Lower lobe of right lung (tissue), 2 donors: ENCODE results near the gene C3orf20. TPM values are rescaled to one million over a fixed set of nuclear protein-coding genes. Genes with fewer than 3 reads are reported as not detected.

Source experiments
- ATAC-seq, 2 donors: fragments of 200-7000 bp; cut with Tn5 transposase; one replicate each; pipeline ENCODE4 v1.9.1; 2020 to 2022; ENCODE audit warnings: mild to moderate bottlenecking in 2 of 2, moderate library complexity in 2 of 2
- DNase-seq: peaks from one replicate; pipeline ENCODE4 v3.0.0-alpha.2; 2020
- H3K27ac ChIP-seq: fragments of 200-600 bp; one replicate; pipeline ENCODE4 v1.8.0; 2022
- H3K27me3 ChIP-seq: fragments of 200-600 bp; one replicate; pipeline ENCODE4 v1.8.0; 2022; ENCODE audit warnings: low read depth
- H3K36me3 ChIP-seq: fragments of 200-600 bp; one replicate; pipeline ENCODE4 v1.8.0; 2022; ENCODE audit warnings: mild to moderate bottlenecking
- H3K4me1 ChIP-seq: fragments of 200-600 bp; one replicate; pipeline ENCODE4 v1.8.0; 2022
- H3K4me3 ChIP-seq: fragments of 200-600 bp; one replicate; pipeline ENCODE4 v1.8.0; 2022; ENCODE audit warnings: mild to moderate bottlenecking
- H3K9me3 ChIP-seq: fragments of 200-600 bp; one replicate; pipeline ENCODE4 v1.8.0; 2022
- CTCF ChIP-seq: fragments of 200-600 bp; IDR thresholded peaks from one replicate; pipeline ENCODE4 v1.8.0; 2022; ENCODE audit warnings: antibody characterized with exemption, mild to moderate bottlenecking
- intact Hi-C: fragments of 100-400 bp; cut with DNase I; formaldehyde crosslinking; loops from one replicate; pipeline ENCODE4 v1.11.0; 2022
- total RNA-seq: library from RNA; stranded (reverse); fragmentation: NEBNext Ultra II Directional; extraction: Animal tissue kit (Norgen Biotek cat#: 25700); gene quantifications from one replicate; pipeline ENCODE4 v1.2.1, GENCODE V29; 2021
- donor health status: DM: no; HTN: yes; CAD: no; lungs with severe emphysema.

C3orf20 gene
- total RNA-seq, 1 donor from 2014 or later = not detected

GRCh38 chr3:14716591-14716990 is 41.6 kb downstream of the C3orf20 start:
- no peaks in the 10 kb centered on the region for H3K4me1 ChIP-seq
- ATAC-seq = no peak
- H3K4me3 ChIP-seq = no peak overlapping the region
- H3K27ac ChIP-seq = no peak overlapping the region
- H3K9me3 ChIP-seq = peaks cover 17% of the 10 kb centered on the region
- intact Hi-C loops = no loop called here
- TF ChIP-seq CTCF = no peak
- no peaks in the 10 kb centered on the region for H3K36me3 ChIP-seq
- DNase-seq = no peak
- H3K27me3 ChIP-seq = no peaks in the 10 kb centered on the region

GRCh38 chr3:14717307-14717706 is 42.4 kb downstream of the C3orf20 start:
- Histone ChIP-seq H3K27ac (no peak overlapping the region), H3K4me3 (no peak overlapping the region), H3K4me1 (no peaks in the 10 kb centered on the region), H3K9me3 (peaks cover 15% of the 10 kb centered on the region), H3K36me3 (no peaks in the 10 kb centered on the region), H3K27me3 (no peaks in the 10 kb centered on the region)
- intact Hi-C loops = no loop called here
- no peak for TF ChIP-seq CTCF
- no peak for DNase-seq
- ATAC-seq = no peak

GRCh38 chr3:14718539-14718938 is 43.6 kb downstream of the C3orf20 start:
- Histone ChIP-seq H3K4me3 (no peak overlapping the region), H3K9me3 (peaks cover 2% of the 10 kb centered on the region), H3K36me3 (no peaks in the 10 kb centered on the region), H3K27ac (no peak overlapping the region), H3K4me1 (no peaks in the 10 kb centered on the region), H3K27me3 (no peaks in the 10 kb centered on the region)
- no peak for DNase-seq
- ATAC-seq = no peak
- no peak for TF ChIP-seq CTCF
- intact Hi-C loops = no loop called here

- ATAC-seq = no peak
These were observed 44.1 kb downstream of the C3orf20 start for GRCh38 chr3:14719006-14719405.

GRCh38 chr3:14721126-14721864 is 46.4 kb downstream of the C3orf20 start:
- H3K4me3 ChIP-seq = no peak overlapping the region
- no peak for ATAC-seq

More at GRCh38 chr3:14719006-14719405, 44.1 kb downstream of the C3orf20 start:
- no peak overlapping the region for H3K27ac ChIP-seq
- H3K27me3 ChIP-seq = no peaks in the 10 kb centered on the region
- H3K9me3 ChIP-seq = no peaks in the 10 kb centered on the region
- intact Hi-C loops = no loop called here
- no peak for TF ChIP-seq CTCF
- no peak overlapping the region for H3K4me3 ChIP-seq
- no peak for DNase-seq
- H3K36me3 ChIP-seq = no peaks in the 10 kb centered on the region
- H3K4me1 ChIP-seq = no peaks in the 10 kb centered on the region

More at GRCh38 chr3:14721126-14721864, 46.4 kb downstream of the C3orf20 start:
- no peaks in the 10 kb centered on the region for H3K9me3 ChIP-seq
- H3K27me3 ChIP-seq = no peaks in the 10 kb centered on the region
- no peaks in the 10 kb centered on the region for H3K36me3 ChIP-seq
- intact Hi-C loops = no loop called here
- no peak overlapping the region for H3K27ac ChIP-seq
- peaks cover 7% of the 10 kb centered on the region for H3K4me1 ChIP-seq
- no peak for DNase-seq
- no peak for TF ChIP-seq CTCF
